K562 (cell line): ENCODE results near the gene KLHL33. TPM values are rescaled to one million over a fixed set of nuclear protein-coding genes. Genes with fewer than 3 reads are reported as not detected.

ENCODE experiments used
- BACH1 ChIP-seq: fragments of 200-800 bp; sonication (Bioruptor generic); IDR thresholded peaks from 2 replicates; pipeline ENCODE4 v1.6.1; 2016; ENCODE audit warnings: missing genetic modification characterization, missing compliant biosample characterization
- CHD2 ChIP-seq: IDR thresholded peaks from 2 replicates; pipeline ENCODE4 v1.6.1; 2011; ENCODE audit warnings: low read depth, low read length
- KDM5B ChIP-seq: fragments of 200-600 bp; sonication (generic); IDR thresholded peaks from 2 replicates; pipeline ENCODE4 v1.6.1; 2012; ENCODE audit warnings: low read depth, mild to moderate bottlenecking, moderate library complexity, low read length, control low read depth, inconsistent platforms; ENCODE audit not compliant: insufficient replicate concordance
- NFYB ChIP-seq: IDR thresholded peaks from 2 replicates; pipeline ENCODE4 v1.6.1; 2011; ENCODE audit warnings: mild to moderate bottlenecking, moderate library complexity; ENCODE audit not compliant: insufficient read length; ENCODE audit errors: extremely low read depth
- PCBP2 ChIP-seq: fragments of 200-400 bp; formaldehyde crosslinking; IDR thresholded peaks from 2 replicates; pipeline ENCODE4 v1.6.1; 2018; ENCODE audit warnings: low read length, low read depth, mild to moderate bottlenecking, moderate library complexity; ENCODE audit not compliant: poor library complexity, severe bottlenecking
- PRDM10 ChIP-seq: fragments of 450-650 bp; IDR thresholded peaks from 2 replicates; pipeline ENCODE4 v1.6.1; 2018; ENCODE audit not compliant: partially characterized antibody
- RAD51 ChIP-seq: fragments of 450-650 bp; IDR thresholded peaks from 2 replicates; pipeline ENCODE4 v1.7.1; 2016; ENCODE audit warnings: low read depth, mild to moderate bottlenecking, borderline replicate concordance
- RBM15 ChIP-seq: fragments of 200-400 bp; formaldehyde crosslinking; IDR thresholded peaks from 2 replicates; pipeline ENCODE4 v1.6.1; 2018; ENCODE audit warnings: mild to moderate bottlenecking, low read length, moderate library complexity; ENCODE audit not compliant: insufficient read depth
- SAP30 ChIP-seq: fragments of 200-600 bp; sonication (generic); IDR thresholded peaks from 2 replicates; pipeline ENCODE4 v1.6.1; 2012; ENCODE audit warnings: borderline replicate concordance, low read depth, mild to moderate bottlenecking, moderate library complexity, low read length, control low read depth, inconsistent platforms; ENCODE audit not compliant: insufficient read depth, poor library complexity, severe bottlenecking
- SMARCA4 ChIP-seq: fragments of 450-650 bp; IDR thresholded peaks from 2 replicates; pipeline ENCODE4 v1.6.1; 2016
- SP1 ChIP-seq: sonication (generic); formaldehyde crosslinking; IDR thresholded peaks from 2 replicates; pipeline ENCODE4 v1.8.1; 2022; ENCODE audit warnings: mild to moderate bottlenecking, missing genetic modification reagents
- STAT6 ChIP-seq: sonication (generic); formaldehyde crosslinking; IDR thresholded peaks from 2 replicates; pipeline ENCODE4 v1.8.1; 2023; ENCODE audit warnings: mild to moderate bottlenecking, missing genetic modification reagents
- VEZF1 ChIP-seq: fragments of 200-800 bp; sonication (Bioruptor generic); IDR thresholded peaks from 2 replicates; pipeline ENCODE4 v1.6.1; 2017; ENCODE audit warnings: missing genetic modification characterization, missing compliant biosample characterization
- ZBTB12 ChIP-seq: fragments of 250-450 bp; sonication (Bioruptor Pico); IDR thresholded peaks from 2 replicates; pipeline ENCODE4 v1.4.0; 2020
- polyA plus RNA-seq, 8 experiments: library from polyadenylated mRNA; depleted of rRNA in 4 of 8; stranded (reverse) in 5 of 8; unstranded in 3 of 8; fragments of >200 nt; fragmentation: Nextera tagmentation in 2 of 8; fragmentation: Illumina TruSeq in 1 of 8; extraction: Ambion mirVana in 2 of 8; extraction: Trizol in 1 of 8; gene quantifications; 2 replicates each; pipeline versions ENCODE4 v1.2.1 to v1.2.3, GENCODE V29; 2011 to 2014; ENCODE audit warnings: inconsistent platforms in 1 of 8, missing spikeins in 1 of 8
- total RNA-seq, 7 experiments: library from RNA; depleted of rRNA in 6 of 7; stranded (reverse); fragments of >200 nt in 6 of 7; fragmentation: Illumina TruSeq in 2 of 7; extraction: Trizol in 2 of 7; gene quantifications; 2 replicates each; pipeline versions ENCODE4 v1.2.1 to v1.2.3, GENCODE V29; 2011 to 2021; ENCODE audit warnings: low replicate concordance in 1 of 7

Gene KLHL33
- total and polyA plus RNA-seq, 9 of the 15 experiments (the other 6 are each of a cell fraction or from before 2014, with no cell fraction given), result 0.04 to 0.27 (median 0.13) TPM; not detected in 6

- TF ChIP-seq PRDM10, result peak; percentile 51
- peak; percentile 63 for TF ChIP-seq SP1 (CRISPR knock-in tag)
- peak; percentile 70 for TF ChIP-seq CHD2
- no peak for TF ChIP-seq SMARCA4
- TF ChIP-seq RAD51, result peak; percentile 99
- TF ChIP-seq SAP30, result no peak
- no peak for TF ChIP-seq PCBP2
- peak; percentile 70 for TF ChIP-seq VEZF1
- TF ChIP-seq RBM15, result no peak
- TF ChIP-seq KDM5B, result peak; percentile 84
- TF ChIP-seq BACH1, result peak; percentile 81
- peak; percentile 56 for TF ChIP-seq NFYB
- TF ChIP-seq STAT6 (CRISPR knock-in tag), result 0 out of 2 replicates have a peak, but pooled peaks have one; percentile 60
- peak; percentile 61; the same call in 1 of the 2 replicates for TF ChIP-seq ZBTB12
Observed at GRCh38 chr14:20461225-20462141, 25.5 kb upstream of the KLHL33 start, which contains the start of gene PIP4P1 (continued).
